NOMO-1 treated with dmso at 0.1 percent for 144 hours (cell line): ENCODE measurements around the gene KRT4.

Experiments
- DNase-seq: peaks from one replicate; lab custom pipeline; 2025; ENCODE audit not compliant: unreplicated experiment; lab: John Stamatoyannopoulos, UW

The KRT4 gene

GRCh38 chr12:52794479-52795331 lies 19.2 kb downstream of the KRT4 start:
- DNase-seq = no peak

- no peak for DNase-seq
Observed at GRCh38 chr12:52792185-52793029, 21.5 kb downstream of the KRT4 start.

GRCh38 chr12:52791271-52792184 lies 22.4 kb downstream of the KRT4 start:
- no peak for DNase-seq

GRCh38 chr12:52790427-52791270 lies 23.3 kb downstream of the KRT4 start:
- no peak for DNase-seq

- DNase-seq = no peak
Observed at GRCh38 chr12:52789637-52790426, 24.1 kb downstream of the KRT4 start.

GRCh38 chr12:52788876-52789636 lies 24.9 kb downstream of the KRT4 start:
- no peak for DNase-seq

- DNase-seq = no peak
Observed at GRCh38 chr12:52788192-52788875, 25.6 kb downstream of the KRT4 start.

GRCh38 chr12:52787324-52788191 lies 26.4 kb downstream of the KRT4 start:
- no peak for DNase-seq

GRCh38 chr12:52784909-52785308 lies 29.0 kb downstream of the KRT4 start:
- no peak for DNase-seq

- DNase-seq = no peak
Observed at GRCh38 chr12:52783563-52784316, 30.2 kb downstream of the KRT4 start.

- DNase-seq = no peak
Observed at GRCh38 chr12:52782502-52782901, 31.4 kb downstream of the KRT4 start.

- DNase-seq = no peak
Observed at GRCh38 chr12:52781399-52782082, 32.4 kb downstream of the KRT4 start.

- DNase-seq = no peak
Observed at GRCh38 chr12:52779914-52780313, 34.0 kb downstream of the KRT4 start.

GRCh38 chr12:52778833-52779232 lies 35.1 kb downstream of the KRT4 start:
- DNase-seq = no peak

GRCh38 chr12:52777566-52777965 lies 36.4 kb downstream of the KRT4 start:
- no peak for DNase-seq

- DNase-seq = no peak
Observed at GRCh38 chr12:52776913-52777395, 37.0 kb downstream of the KRT4 start, which contains the start of gene KRT76. Gene KRT76 (minus strand): TSS chr12:52777345. CDS start chr12:52777291, 54 bp downstream.
